Posterior vena cava (tissue), 2 donors: ENCODE data around the gene CHID1. TPM values are rescaled to one million over a fixed set of nuclear protein-coding genes. Genes with fewer than 3 reads are reported as not detected.

Experiments used
- DNase-seq: peaks from one replicate; pipeline ENCODE4 v3.0.0-alpha.2; 2020; ENCODE audit warnings: low spot score
- intact Hi-C, 2 donors: fragments of 100-400 bp; cut with DNase I; formaldehyde crosslinking; loops; one replicate each; pipeline versions ENCODE4 v1.14.1 to v1.14.2; 2022 to 2023
- total RNA-seq, 2 donors: library from RNA; stranded (reverse); fragmentation: NEBNext Ultra II Directional; extraction: Animal tissue kit (Norgen Biotek cat#: 25700); gene quantifications; one replicate each; pipeline ENCODE4 v1.2.1, GENCODE V29; 2021
- donor health status: DM: yes; HTN: yes; CAD: no.
- donor health status: DM: yes; HTN: yes; CAD: no.

The CHID1 gene
- total RNA-seq, 2 donors from 2014 or later, result 57.9 to 88.5 TPM

DNA sequence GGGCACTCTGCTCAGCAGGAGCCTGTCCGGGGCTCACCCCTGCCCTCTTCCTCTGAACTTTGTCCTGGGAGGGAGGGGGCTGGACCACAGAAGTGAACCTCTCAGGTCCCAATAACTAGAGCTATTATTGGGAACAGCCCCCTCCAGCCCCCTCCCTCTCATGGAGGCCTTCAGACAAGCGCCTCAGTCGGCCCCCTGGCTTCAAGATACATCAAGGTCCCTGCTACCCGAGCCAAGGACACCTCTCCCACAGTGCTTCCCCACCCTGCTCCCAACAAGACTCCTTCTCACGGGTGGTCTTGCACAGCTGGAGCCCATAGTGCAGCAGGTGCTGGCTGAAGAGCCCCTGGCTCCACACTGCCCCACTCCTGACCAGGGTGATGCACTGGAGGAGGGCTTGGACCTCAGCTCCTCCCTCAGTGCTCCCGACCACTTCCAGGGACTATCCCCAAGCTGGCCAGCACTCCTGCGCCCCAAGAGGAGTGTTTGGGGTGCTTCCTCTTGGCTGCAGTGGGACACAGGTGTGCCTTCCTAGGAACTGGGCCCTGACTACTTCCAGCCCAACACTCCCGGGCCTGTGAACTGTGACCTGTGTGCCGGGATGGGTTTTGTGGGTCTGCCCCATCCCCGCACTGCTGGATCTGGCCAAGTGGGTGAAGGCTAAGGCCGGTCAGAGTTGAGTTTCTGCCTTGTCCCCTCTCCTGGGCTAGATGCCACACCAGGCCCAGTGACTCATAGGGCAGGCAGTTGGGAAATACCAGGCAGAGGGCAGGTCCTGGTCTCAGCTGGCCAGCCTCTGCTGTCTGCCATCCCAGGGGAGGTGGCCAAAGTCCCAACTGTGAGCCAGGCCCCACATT, 89.7 kb downstream of the CHID1 start:
- peak; percentile 93 for DNase-seq
- intact Hi-C loops, result no loop called here

DNA sequence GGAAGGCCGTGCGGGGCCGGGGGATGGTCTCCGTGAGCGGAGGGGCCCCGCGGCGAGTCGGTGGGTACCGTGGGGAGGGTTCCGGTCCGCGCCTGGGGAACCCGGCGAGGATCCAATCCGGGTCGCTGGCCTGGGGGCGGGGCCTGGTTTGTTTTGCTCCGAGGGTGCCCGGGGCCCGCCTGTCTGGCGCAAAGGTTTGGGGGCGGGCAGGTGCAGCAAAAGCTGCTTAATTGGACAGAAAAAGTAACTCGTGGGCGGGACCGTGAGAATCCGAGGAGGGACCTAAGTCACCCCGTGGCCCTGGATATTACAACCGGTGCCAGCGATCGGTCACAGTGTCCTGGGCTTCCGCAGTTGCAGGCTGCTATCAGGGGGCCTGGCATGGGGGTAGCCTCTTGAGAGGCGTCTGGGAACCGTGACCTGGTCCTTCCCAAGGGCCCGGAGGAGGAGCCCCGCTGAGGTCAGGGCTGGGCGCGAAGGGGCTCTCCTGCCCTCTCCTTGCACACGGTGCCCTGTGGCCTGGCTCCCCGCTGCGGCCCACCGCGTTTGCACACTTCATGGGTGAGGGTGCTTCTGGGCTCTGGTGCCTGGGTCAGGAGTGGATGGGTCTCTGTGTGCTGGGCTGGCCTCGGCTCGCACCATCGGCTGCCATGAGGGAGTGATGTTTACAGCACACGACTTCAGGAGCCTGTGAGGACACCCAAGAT, 90.5 kb downstream of the CHID1 start:
- DNase-seq, result peak; percentile 96
- intact Hi-C loops, result loop anchor here in 1 of 2 donors (5.0 kb wide), 1 partner anchor 1007 kb away; no protein-coding TSS in a partner anchor

DNA sequence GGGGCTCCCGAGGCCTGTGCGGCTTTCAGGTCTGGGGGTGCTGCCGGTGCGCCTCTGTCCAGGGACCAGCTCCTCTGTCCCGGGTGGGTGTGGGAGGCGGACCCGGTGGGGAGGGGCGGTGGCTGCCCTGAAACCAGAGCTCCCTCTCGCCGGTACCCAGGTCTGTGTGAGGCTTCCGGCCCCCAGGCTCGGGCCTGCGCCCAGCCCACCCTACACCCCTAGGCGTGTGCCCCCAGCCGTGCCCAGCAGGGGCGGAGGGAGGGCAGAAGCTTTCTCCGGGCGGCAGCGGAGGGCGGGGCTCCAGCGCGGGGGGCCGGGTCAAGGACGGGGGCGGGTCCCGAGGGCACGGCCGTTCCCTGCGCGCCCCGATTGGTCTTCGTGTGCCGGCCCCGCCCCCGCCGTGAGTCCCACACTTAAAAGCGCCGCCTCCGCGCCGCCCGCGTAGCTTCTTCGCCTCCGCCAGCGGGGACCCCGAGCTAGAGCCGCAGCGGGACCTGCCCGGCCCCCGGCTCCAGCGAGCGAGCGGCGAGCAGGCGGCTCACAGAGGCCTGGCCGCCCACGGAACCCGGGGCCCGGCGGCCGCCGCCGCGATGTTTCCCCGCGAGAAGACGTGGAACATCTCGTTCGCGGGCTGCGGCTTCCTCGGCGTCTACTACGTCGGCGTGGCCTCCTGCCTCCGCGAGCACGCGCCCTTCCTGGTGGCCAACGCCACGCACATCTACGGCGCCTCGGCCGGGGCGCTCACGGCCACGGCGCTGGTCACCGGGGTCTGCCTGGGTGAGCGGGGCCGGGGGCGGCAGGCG, 91.3 kb downstream of the CHID1 start:
- intact Hi-C loops, result loop anchor here in 1 of 2 donors (5.0 kb wide), 1 partner anchor 1008 kb away; no protein-coding TSS in a partner anchor

DNA sequence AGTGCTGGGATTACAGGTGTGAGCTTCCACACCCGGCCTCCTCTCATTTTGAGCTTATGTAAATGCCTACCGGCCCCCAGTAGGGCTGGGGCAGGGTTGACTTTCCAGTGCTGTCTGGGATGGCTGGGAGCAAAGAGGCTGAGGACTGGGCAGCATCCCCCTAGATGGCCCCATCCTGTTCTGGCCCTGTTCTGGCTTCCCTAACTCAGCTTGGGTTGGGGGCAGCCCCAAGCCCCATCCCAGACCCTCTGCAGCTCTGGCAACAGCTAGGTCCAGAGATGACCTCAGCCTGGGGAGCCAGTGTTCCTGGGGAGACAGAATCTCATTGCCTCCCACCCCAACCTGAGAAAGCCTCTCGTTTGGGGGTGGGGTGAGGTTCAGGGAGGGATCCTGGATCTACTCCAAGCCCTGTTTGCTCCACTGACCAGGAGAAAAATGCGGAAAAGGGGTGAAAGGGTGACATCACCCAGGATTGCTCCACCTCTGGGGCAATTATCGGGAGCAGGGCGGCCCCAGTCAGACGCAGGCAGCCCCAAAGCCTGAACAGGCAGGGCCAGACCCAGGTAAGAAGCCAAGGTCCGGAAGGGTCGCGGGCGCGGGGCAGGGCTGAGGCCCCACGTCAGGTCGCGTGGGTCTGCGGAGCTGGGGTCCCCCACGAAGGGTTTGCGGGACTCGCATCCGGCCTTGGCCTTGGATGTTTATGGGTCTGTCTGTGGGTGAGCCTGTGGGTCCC, 92.0 kb downstream of the CHID1 start, which contains the start of gene PNPLA2:
PNPLA2 (plus strand) TSS at position 519 of the 733 bp plus-strand sequence. CDS start 805 bp downstream, outside the sequence.
- peak; percentile 85 for DNase-seq
- intact Hi-C loops, result loop anchor here in 1 of 2 donors (5.0 kb wide), 1 partner anchor 1009 kb away; no protein-coding TSS in a partner anchor

More for the DNA sequence above, 91.3 kb downstream of the CHID1 start:
- peak; percentile 97 for DNase-seq

Other genes starting within 250 kb of the CHID1 start
- gene DEAF1, start 215.6 kb downstream of the CHID1 start, total RNA-seq, result 10 to 100 TPM; 22.9 to 25.5 TPM
- gene TMEM80, start 215.0 kb downstream of the CHID1 start, total RNA-seq, result 10 to 100 TPM; 13.5 to 19.3 TPM
- gene EPS8L2, start 204.6 kb downstream of the CHID1 start, total RNA-seq, result 10 to 100 TPM; 23.8 to 38.3 TPM
- 100 to 1,000 TPM in 1 of 2 donors, 10 to 100 TPM in 1; 76.8 to 109 TPM for gene TALDO1, start 163.3 kb downstream of the CHID1 start, total RNA-seq
- gene GATD1, start 133.3 kb downstream of the CHID1 start, total RNA-seq, result 10 to 100 TPM; 33.0 to 38.8 TPM
- gene CEND1, start 120.7 kb downstream of the CHID1 start, total RNA-seq, result not detected
- gene SLC25A22, start 112.5 kb downstream of the CHID1 start, total RNA-seq, result 10 to 100 TPM; 10.6 to 11.2 TPM
- gene PIDD1, start 105.6 kb downstream of the CHID1 start, total RNA-seq, result 1 to 10 TPM; 6.0 to 6.5 TPM
- gene RPLP2, start 100.8 kb downstream of the CHID1 start, total RNA-seq, result 1,000 to 10,000 TPM; 1,286 to 1,386 TPM
- 10 to 100 TPM; 80.7 to 85.5 TPM for gene PNPLA2, start 91.9 kb downstream of the CHID1 start, total RNA-seq
- 1 to 10 TPM; 3.5 to 4.3 TPM for gene CRACR2B, start 82.9 kb downstream of the CHID1 start, total RNA-seq
- gene CD151, start 77.9 kb downstream of the CHID1 start, total RNA-seq, result 100 to 1,000 TPM; 473 to 490 TPM
- gene POLR2L, start 68.3 kb downstream of the CHID1 start, total RNA-seq, result 10 to 100 TPM; 63.9 to 91.4 TPM
- 10 to 100 TPM; 75.7 to 97.3 TPM for gene TSPAN4, start 68.0 kb downstream of the CHID1 start, total RNA-seq
- 100 to 1,000 TPM in 1 of 2 donors, 10 to 100 TPM in 1; 83.5 to 117 TPM for gene AP2A2, start 15.1 kb upstream of the CHID1 start, total RNA-seq
- not detected for gene MUC6, start 125.9 kb upstream of the CHID1 start, total RNA-seq
- gene MUC2, start 164.1 kb upstream of the CHID1 start, total RNA-seq, result under 1 TPM in 1 of 2 donors, not detected in 1; 0.05 TPM
- gene MUC5AC, start 247.1 kb upstream of the CHID1 start, total RNA-seq, result not detected